ENCODE results near the gene SLC9A3. TPM values are rescaled to one million over a fixed set of nuclear protein-coding genes. Genes with fewer than 3 reads are reported as not detected.
A peak's percentile ranks its signal among the peaks of the same experiment; 100 is the strongest.

SLC9A3 gene
- total and polyA plus RNA-seq, 2 of the 13 experiments (the other 11 are each of a cell fraction or from before 2014, with no cell fraction given): 1.5 to 1.8 TPM

DNA sequence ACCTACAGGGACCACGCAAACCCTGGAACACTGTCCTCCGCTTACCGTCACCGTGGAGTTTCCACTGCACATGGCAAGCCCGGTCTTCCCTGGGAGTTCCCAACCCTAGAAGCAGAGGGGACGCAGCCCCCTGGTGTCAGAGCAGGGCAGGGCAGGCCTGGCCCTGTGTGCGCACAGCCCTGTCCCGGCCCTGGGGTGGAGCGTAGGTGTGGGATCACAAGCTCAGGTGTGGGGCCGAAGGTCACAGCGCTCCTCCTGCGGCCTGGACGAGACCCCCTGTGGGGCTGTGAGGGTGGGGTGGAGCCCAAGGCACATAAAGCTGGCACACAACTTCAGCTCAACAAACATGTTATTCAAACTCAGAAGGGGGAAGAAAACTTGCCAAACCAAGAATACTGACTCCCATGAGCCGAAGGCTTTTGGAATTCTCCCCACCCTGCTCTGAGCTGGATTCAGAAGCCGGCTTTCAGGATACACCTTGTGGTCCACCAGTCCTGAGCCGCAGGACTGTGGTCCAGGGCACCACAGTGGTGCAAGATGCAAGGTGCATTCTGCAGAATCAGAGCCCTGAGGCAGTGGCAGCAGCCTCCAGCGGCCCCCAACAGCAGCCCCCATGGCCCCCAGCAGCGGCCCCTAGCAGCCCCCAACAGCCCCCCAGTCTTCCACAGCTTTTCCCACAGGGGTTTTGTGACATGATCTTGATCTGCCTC lies 93.1 kb downstream of the SLC9A3 start (continued):
- TF ChIP-seq, protein P1, sequence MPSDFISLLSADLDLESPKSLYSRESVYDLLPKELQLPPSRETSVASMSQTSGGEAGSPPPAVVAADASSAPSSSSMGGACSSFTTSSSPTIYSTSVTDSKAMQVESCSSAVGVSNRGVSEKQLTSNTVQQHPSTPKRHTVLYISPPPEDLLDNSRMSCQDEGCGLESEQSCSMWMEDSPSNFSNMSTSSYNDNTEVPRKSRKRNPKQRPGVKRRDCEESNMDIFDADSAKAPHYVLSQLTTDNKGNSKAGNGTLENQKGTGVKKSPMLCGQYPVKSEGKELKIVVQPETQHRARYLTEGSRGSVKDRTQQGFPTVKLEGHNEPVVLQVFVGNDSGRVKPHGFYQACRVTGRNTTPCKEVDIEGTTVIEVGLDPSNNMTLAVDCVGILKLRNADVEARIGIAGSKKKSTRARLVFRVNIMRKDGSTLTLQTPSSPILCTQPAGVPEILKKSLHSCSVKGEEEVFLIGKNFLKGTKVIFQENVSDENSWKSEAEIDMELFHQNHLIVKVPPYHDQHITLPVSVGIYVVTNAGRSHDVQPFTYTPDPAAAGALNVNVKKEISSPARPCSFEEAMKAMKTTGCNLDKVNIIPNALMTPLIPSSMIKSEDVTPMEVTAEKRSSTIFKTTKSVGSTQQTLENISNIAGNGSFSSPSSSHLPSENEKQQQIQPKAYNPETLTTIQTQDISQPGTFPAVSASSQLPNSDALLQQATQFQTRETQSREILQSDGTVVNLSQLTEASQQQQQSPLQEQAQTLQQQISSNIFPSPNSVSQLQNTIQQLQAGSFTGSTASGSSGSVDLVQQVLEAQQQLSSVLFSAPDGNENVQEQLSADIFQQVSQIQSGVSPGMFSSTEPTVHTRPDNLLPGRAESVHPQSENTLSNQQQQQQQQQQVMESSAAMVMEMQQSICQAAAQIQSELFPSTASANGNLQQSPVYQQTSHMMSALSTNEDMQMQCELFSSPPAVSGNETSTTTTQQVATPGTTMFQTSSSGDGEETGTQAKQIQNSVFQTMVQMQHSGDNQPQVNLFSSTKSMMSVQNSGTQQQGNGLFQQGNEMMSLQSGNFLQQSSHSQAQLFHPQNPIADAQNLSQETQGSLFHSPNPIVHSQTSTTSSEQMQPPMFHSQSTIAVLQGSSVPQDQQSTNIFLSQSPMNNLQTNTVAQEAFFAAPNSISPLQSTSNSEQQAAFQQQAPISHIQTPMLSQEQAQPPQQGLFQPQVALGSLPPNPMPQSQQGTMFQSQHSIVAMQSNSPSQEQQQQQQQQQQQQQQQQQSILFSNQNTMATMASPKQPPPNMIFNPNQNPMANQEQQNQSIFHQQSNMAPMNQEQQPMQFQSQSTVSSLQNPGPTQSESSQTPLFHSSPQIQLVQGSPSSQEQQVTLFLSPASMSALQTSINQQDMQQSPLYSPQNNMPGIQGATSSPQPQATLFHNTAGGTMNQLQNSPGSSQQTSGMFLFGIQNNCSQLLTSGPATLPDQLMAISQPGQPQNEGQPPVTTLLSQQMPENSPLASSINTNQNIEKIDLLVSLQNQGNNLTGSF (CRISPR knock-in tag; IDR thresholded peaks at IDR 0.05): no peak
- TF ChIP-seq RAD21 (CRISPR knock-in tag; IDR thresholded peaks at IDR 0.05) (peak; percentile 88), CCAR2 (optimal IDR thresholded peaks at IDR 0.05; ENCODE audit: low read depth, low read length) (no peak), ZBTB8A (CRISPR knock-in tag; IDR thresholded peaks at IDR 0.05; ENCODE audit: borderline replicate concordance, low read depth) (no peak), PHB2 (IDR thresholded peaks at IDR 0.05; ENCODE audit: partially characterized antibody) (no peak), CHD4 (IDR thresholded peaks at IDR 0.05; ENCODE audit: borderline replicate concordance, low read length) (no peak), ZNF12 (CRISPR knock-in tag; IDR thresholded peaks at IDR 0.05) (no peak), PAF1 (CRISPR knock-in tag; IDR thresholded peaks at IDR 0.05) (no peak), AGO1 (IDR thresholded peaks at IDR 0.05; ENCODE audit: low read depth, low read length, poor library complexity, severe bottlenecking) (no peak), CCDC6 (CRISPR knock-in tag; IDR thresholded peaks at IDR 0.05) (no peak), ZNF136 (CRISPR knock-in tag; IDR thresholded peaks at IDR 0.05; ENCODE audit: low read depth) (no peak), ZMAT3 (CRISPR knock-in tag; conservative IDR thresholded peaks at IDR 0.05) (no peak), MXI1 (IDR thresholded peaks at IDR 0.05; ENCODE audit: borderline replicate concordance, low read depth, low read length) (0 out of 3 replicates have a peak, but pooled peaks have one; percentile 13), SMYD3 (CRISPR knock-in tag; IDR thresholded peaks at IDR 0.05) (no peak), GPN1 (CRISPR knock-in tag; IDR thresholded peaks at IDR 0.05; ENCODE audit: borderline replicate concordance) (no peak)
- TF ChIP-seq, protein P2, sequence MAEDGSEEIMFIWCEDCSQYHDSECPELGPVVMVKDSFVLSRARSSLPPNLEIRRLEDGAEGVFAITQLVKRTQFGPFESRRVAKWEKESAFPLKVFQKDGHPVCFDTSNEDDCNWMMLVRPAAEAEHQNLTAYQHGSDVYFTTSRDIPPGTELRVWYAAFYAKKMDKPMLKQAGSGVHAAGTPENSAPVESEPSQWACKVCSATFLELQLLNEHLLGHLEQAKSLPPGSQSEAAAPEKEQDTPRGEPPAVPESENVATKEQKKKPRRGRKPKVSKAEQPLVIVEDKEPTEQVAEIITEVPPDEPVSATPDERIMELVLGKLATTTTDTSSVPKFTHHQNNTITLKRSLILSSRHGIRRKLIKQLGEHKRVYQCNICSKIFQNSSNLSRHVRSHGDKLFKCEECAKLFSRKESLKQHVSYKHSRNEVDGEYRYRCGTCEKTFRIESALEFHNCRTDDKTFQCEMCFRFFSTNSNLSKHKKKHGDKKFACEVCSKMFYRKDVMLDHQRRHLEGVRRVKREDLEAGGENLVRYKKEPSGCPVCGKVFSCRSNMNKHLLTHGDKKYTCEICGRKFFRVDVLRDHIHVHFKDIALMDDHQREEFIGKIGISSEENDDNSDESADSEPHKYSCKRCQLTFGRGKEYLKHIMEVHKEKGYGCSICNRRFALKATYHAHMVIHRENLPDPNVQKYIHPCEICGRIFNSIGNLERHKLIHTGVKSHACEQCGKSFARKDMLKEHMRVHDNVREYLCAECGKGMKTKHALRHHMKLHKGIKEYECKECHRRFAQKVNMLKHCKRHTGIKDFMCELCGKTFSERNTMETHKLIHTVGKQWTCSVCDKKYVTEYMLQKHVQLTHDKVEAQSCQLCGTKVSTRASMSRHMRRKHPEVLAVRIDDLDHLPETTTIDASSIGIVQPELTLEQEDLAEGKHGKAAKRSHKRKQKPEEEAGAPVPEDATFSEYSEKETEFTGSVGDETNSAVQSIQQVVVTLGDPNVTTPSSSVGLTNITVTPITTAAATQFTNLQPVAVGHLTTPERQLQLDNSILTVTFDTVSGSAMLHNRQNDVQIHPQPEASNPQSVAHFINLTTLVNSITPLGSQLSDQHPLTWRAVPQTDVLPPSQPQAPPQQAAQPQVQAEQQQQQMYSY (CRISPR knock-in tag; IDR thresholded peaks at IDR 0.05): no peak
- TF ChIP-seq, protein P3, sequence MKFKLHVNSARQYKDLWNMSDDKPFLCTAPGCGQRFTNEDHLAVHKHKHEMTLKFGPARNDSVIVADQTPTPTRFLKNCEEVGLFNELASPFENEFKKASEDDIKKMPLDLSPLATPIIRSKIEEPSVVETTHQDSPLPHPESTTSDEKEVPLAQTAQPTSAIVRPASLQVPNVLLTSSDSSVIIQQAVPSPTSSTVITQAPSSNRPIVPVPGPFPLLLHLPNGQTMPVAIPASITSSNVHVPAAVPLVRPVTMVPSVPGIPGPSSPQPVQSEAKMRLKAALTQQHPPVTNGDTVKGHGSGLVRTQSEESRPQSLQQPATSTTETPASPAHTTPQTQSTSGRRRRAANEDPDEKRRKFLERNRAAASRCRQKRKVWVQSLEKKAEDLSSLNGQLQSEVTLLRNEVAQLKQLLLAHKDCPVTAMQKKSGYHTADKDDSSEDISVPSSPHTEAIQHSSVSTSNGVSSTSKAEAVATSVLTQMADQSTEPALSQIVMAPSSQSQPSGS (CRISPR knock-in tag; IDR thresholded peaks at IDR 0.05): no peak

Measured in HepG2 (cell line).